D341Med (cell line): Measurements from ENCODE around the gene DDI1.

Experiments used
- DNase-seq: peaks from one replicate; pipeline ENCODE4 v3.0.0; 2012; ENCODE audit warnings: low spot score

The DDI1 gene

DNA sequence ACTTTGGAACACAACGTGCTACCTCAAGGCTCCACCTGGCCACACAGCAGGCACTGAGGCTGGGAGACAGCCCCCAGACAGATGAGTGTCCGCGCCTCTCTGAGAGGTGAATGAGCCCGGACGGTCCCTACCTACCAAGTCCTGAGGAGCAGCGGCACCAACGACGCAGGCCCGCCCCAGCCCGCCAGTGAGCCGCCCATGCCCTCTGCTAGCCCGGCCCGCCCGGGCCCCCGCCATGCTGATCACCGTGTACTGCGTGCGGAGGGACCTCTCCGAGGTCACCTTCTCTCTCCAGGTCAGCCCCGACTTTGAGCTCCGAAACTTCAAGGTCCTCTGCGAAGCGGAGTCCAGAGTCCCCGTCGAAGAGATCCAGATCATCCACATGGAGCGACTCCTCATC lies at the start of gene DDI1:
TSS of gene DDI1 (plus strand) at position 53 of the 400 bp plus-strand sequence. CDS start at position 236, 183 bp downstream.
- no peak for DNase-seq

- no peak for DNase-seq
Measured at GRCh38 chr11:103987629-103988594, 48.5 kb upstream of the DDI1 start.

DNA sequence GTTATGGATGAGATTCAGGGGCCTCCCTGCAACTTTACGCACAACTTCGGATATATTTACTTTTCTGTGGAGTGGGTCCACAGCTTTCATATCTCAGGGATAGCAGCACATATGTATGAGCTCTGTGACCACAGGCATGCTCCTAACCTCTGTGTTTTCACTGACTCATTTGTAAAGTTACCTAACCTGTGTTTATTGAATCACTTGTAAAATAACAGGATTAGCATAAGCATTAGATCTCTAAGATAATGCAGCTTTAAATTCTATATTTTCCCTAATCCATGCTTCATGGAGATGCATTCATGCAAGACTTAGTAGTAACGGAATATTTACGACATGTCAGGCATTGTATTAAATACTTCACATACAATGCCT lies 47.9 kb upstream of the DDI1 start:
- DNase-seq: no peak

DNA sequence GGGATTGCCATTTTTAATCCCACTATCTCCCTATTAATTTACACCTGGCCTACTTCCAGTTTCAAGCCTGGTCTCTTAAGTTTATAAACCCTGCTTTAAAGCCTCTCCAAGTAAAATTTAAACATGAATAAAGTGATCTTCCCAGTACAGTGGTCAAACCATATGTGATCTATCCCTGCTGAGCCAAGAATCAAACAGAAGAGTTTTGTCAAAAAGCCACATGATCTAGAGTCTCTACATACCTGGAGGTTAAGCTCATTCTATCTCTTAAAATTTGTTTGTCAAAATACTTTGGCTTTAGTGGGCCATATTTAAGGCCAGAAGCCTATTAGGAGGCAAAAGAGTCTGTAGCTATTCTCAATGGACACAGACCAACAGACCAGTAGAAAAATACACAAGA lies 42.9 kb upstream of the DDI1 start:
- DNase-seq: no peak

DNA sequence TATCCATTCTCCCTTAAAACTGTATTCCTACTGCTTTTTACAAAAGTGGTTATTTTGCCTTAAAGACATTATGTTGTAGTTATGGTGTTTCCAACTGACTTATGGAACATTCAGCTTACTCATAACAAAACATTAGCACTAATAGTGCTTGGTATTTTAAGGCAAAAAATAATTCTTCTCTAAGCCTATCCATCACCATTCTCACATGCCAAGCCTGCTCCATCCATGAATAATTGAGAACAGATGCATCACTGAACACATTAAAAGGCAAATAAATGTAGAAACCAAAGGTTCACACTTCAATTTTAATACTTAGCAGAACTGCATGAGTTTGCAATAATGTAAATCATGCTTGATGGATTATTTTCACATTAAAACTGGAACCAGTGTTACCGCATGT lies 42.3 kb upstream of the DDI1 start:
- no peak for DNase-seq

GRCh38 chr11:103994518-103994917 lies 41.9 kb upstream of the DDI1 start:
- no peak for DNase-seq

DNA sequence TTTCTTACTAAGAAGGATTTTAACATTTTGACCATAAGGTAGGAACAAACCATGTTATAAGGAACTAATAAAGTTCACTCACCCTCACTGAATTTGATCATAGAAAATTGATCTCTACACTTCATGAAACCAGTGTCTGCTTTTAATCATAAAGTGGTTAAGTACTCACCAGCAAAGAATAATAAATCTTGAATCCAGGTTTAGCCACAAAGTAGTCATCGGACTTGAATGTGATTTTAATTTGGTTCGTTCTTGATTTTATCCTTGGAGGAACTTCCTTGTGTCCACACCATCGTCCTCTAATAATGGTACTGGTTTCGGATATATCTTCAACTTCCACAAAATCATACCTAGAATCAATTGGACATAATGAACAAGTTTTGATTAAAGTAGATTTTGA lies 40.5 kb upstream of the DDI1 start:
- no peak for DNase-seq

DNA sequence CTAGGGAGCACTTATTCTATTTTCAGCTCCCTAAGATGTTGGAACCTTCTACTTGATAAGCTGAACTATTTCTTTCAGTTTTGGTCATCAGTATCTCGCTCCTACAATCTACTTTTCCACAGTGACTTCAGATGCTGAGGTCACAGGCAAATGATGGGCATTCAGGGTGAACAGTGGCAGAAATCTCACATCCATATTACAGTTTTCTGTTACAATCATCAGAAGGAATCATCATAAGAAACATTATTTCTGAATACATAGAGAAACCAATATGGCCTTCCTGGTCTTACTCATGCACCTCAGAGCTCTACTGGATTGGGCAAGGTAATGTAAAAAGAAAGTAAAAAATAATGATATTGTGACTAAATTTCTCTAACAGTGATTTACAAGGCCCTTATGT lies 39.4 kb upstream of the DDI1 start:
- no peak for DNase-seq

- no peak for DNase-seq
Measured at GRCh38 chr11:103998826-103999508, 37.5 kb upstream of the DDI1 start.

- DNase-seq: no peak
Measured at GRCh38 chr11:104000798-104001197, 35.6 kb upstream of the DDI1 start.

DNA sequence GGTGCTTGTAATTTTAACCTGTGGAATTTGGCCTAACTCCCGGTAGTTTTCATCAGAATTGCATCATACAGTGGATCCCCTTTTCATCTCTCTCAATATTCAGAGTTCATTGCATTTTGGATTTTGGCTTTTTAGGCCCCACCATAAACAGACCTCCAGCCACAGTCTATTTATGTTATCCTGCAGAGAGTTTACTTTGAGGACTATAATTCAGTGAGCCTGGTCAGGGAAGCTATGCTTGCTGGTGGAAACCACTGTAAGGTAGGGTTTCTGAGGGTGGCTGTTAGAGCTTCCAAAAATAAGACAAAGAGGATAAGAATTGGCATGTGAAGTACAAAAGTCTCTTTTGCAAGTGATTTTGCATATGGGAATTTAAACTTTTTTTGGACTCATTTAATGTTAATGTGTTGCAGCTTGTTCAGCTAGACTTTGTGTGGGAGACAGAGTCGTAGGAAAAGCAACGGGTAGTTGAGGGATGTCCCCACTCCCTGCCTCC lies 34.8 kb upstream of the DDI1 start:
- DNase-seq: no peak

GRCh38 chr11:104003491-104003890 lies 32.9 kb upstream of the DDI1 start:
- no peak for DNase-seq

DNA sequence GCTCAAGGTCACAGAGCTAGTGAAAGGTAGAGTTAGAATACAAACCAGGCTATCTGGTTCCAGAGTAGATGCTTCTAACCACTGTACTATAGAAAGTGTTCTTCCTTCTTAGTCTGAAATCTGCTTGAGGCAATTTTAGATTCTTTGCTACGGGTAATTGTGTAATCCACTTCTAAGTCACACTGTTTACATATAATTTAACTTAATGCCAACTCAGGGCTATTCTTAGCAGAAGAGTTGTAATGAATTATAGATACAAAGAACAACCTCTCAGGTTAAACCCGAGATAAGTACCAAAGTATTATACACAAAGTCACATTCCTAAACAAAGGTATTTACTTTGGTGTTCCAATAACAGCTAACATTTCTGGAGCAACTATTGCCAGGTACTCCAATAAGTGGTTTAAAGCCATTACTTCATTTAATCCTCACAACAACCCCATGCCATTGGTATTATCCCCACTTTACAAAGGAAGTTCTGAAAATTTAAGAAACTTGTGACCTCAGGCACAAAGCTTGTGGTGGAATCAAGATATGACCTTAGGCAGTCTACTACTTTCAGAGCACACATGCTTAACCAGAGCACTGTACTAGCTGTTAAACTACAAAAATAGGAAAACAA lies 31.1 kb upstream of the DDI1 start:
- no peak for DNase-seq

DNA sequence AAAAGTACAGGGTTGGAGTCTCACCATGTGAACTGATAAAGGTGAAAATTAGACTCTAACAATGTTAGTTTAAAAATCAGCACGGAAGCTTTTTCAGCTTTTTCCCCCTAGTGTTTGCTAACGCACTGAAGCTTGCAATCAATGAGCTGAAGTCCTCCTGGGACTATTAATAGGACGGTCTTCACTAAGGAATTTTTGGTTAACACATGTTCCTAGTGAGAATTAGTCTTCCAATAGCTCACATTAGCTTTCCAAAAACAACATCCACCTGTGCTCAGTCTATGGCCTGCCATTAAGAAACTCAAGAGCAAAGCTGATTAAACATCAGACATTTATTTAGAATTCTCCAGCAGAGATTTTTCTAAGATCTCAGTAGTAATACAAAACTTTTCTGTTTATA lies 26.7 kb upstream of the DDI1 start:
- DNase-seq: no peak

DNA sequence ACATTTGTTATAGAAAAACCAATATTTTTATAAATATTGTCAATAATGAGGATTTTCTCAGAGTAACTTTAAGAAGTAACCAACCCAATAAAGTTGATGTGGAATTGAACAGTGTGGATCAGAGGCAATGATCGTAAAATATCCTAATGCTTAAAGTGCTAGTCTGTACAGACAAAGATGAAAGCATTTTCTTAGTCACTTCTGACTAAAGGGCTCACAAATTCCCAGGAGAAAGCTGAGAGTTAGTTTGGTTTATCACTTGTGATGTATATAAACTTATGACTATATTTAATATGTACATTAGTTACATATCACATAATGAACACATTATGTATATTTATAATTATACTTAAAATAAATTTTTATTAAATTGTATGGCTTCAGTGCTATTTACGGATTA lies 25.4 kb upstream of the DDI1 start:
- no peak for DNase-seq

- no peak for DNase-seq
Measured at GRCh38 chr11:104015649-104016415, 20.6 kb upstream of the DDI1 start.

DNA sequence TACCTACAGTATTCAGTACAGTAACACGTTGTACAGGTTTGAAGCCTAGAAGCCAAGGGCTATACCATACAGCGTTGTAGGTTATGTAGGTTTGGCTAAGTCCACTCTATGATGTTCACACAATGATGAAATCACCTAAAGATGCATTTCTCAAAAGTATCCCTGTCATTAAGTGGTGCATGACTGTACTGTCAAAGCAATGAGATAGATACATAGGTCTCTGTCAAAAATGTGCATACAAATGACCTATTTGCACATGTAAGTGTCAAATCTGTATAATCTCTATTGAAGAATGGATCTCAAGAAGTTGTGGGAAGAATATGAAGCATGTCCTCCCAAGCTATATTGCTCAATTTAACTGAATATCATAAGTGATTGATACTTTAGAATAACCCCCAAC lies 11.9 kb upstream of the DDI1 start:
- no peak for DNase-seq

- no peak for DNase-seq
Measured at GRCh38 chr11:104028476-104029263, 7.8 kb upstream of the DDI1 start.

- no peak for DNase-seq
Measured at GRCh38 chr11:104033134-104033533, 3.3 kb upstream of the DDI1 start.

DNA sequence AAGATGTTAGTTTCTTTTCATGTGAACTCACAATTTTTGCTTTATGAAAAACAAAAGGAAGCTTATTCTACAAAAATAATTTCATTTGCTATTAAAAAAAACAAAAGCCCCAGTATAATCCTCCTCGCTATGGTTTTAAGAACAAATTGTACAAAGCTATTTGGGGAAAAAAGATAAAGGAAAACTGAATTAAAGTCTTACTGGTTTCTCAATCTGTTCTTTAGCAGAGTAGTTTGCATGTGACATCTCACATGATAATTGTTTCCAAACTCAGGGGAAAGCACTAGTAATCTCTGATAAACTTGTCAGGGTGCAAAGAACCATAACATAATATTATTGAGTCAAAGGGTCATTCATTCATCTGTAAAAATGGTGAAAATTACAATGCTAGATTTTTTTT lies 2.9 kb upstream of the DDI1 start:
- no peak for DNase-seq

DNA sequence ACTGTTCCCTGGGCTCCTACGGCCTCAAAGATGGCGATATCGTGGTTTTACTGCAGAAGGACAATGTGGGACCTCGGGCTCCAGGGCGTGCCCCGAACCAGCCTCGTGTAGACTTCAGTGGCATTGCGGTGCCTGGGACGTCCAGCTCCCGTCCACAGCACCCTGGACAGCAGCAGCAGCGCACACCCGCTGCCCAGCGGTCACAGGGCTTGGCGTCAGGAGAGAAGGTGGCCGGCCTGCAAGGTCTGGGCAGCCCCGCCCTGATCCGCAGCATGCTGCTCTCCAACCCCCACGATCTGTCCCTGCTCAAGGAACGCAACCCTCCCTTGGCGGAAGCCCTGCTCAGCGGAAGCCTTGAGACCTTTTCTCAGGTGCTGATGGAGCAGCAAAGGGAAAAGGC lies 555 bp downstream of the DDI1 start:
- no peak for DNase-seq
